PFSK-1 (cell line): ENCODE data around the gene TVP23C.

Source experiments
- FOXP2 ChIP-seq: optimal IDR thresholded peaks from 2 replicates; pipeline ENCODE3; 2011; ENCODE audit warnings: borderline replicate concordance, control low read depth, inconsistent platforms; ENCODE audit not compliant: insufficient read depth; ENCODE audit errors: extremely low read length, extremely low read depth
- POLR2AphosphoS5 ChIP-seq: IDR thresholded peaks from 2 replicates; pipeline ENCODE4 v1.6.1; 2012; ENCODE audit warnings: low read depth, mild to moderate bottlenecking, control low read depth, low read length, moderate library complexity
- SIN3A ChIP-seq: IDR thresholded peaks from 2 replicates; pipeline ENCODE4 v1.6.1; 2012; ENCODE audit warnings: mild to moderate bottlenecking, low read length, moderate library complexity, borderline replicate concordance; ENCODE audit not compliant: insufficient read depth
- TAF1 ChIP-seq: IDR thresholded peaks from 2 replicates; pipeline ENCODE4 v1.6.1; 2012; ENCODE audit warnings: low read length, control low read depth, borderline replicate concordance; ENCODE audit not compliant: insufficient read depth
- TF ChIP-seq, protein P1 (sequence below), 2 experiments: IDR thresholded peaks; 2 replicates each; pipeline versions ENCODE4 v1.6.1 to v1.8.0; 2011 to 2012; ENCODE audit warnings: low read depth in 2 of 2, low read length in 2 of 2, control low read depth in 1 of 2, inconsistent platforms in 1 of 2, mild to moderate bottlenecking in 1 of 2, moderate library complexity in 1 of 2; ENCODE audit not compliant: insufficient read depth in 1 of 2

TVP23C gene

DNA sequence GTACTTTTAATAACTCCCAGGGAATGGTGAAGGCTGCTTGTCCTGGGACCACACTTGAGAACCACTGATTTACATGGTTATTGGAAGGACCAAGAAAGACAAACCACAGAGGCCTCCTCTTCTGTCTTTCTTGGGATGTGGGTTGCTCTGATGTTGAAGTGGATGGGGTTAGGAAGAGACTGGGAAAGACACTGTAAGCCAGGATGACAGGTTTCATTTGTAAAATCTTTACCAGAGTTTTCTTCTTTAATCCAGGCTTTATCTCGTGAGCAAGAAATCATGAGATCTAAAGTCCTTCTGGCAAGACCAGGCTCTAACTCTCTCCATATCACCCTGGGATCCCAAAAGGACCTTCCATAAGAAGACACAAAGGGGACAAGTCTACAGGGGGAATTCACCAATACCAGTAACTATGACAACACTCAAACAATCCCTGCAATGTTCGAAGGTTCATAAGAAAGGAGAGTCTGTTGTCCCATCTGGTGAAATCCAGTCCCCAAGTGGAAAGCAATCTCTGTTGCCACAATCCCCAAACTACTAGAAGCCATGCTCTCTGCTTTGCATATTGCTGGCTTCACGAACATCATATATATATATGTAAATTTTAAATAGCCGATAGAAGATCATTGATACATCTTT, 51.1 kb downstream of the TVP23C start:
- TF ChIP-seq POLR2AphosphoS5 (no peak), SIN3A (no peak), TAF1 (no peak), FOXP2 (no peak)
- TF ChIP-seq, protein P1, sequence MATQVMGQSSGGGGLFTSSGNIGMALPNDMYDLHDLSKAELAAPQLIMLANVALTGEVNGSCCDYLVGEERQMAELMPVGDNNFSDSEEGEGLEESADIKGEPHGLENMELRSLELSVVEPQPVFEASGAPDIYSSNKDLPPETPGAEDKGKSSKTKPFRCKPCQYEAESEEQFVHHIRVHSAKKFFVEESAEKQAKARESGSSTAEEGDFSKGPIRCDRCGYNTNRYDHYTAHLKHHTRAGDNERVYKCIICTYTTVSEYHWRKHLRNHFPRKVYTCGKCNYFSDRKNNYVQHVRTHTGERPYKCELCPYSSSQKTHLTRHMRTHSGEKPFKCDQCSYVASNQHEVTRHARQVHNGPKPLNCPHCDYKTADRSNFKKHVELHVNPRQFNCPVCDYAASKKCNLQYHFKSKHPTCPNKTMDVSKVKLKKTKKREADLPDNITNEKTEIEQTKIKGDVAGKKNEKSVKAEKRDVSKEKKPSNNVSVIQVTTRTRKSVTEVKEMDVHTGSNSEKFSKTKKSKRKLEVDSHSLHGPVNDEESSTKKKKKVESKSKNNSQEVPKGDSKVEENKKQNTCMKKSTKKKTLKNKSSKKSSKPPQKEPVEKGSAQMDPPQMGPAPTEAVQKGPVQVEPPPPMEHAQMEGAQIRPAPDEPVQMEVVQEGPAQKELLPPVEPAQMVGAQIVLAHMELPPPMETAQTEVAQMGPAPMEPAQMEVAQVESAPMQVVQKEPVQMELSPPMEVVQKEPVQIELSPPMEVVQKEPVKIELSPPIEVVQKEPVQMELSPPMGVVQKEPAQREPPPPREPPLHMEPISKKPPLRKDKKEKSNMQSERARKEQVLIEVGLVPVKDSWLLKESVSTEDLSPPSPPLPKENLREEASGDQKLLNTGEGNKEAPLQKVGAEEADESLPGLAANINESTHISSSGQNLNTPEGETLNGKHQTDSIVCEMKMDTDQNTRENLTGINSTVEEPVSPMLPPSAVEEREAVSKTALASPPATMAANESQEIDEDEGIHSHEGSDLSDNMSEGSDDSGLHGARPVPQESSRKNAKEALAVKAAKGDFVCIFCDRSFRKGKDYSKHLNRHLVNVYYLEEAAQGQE (IDR thresholded peaks at IDR 0.05; ENCODE audit: insufficient read depth in 1 of 2, low read depth in 2 of 2, low read length in 2 of 2), result no peak

DNA sequence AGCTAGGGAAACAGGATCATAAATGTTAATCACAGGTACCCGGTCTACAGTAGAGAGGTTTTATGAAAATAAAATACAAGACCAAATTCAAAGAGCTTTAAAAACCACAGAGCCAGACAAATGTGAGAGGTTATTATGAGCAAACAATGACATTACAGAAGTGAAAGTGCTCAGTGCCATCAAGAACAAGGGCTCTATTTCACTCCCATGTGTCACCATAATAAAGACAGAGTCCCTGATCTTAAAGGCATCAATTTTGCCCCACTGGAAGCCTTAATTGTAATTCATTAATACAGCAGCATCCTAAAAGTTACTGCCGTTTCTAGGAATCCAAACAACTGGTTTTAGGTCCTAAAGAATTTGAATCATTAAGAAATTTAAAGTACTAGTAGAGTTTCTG, 52.1 kb downstream of the TVP23C start:
- TF ChIP-seq, protein P1 (IDR thresholded peaks at IDR 0.05; ENCODE audit: insufficient read depth in 1 of 2, low read depth in 2 of 2, low read length in 2 of 2), result no peak
- no peak for TF ChIP-seq POLR2AphosphoS5
- no peak for TF ChIP-seq SIN3A
- no peak for TF ChIP-seq TAF1
- no peak for TF ChIP-seq FOXP2

DNA sequence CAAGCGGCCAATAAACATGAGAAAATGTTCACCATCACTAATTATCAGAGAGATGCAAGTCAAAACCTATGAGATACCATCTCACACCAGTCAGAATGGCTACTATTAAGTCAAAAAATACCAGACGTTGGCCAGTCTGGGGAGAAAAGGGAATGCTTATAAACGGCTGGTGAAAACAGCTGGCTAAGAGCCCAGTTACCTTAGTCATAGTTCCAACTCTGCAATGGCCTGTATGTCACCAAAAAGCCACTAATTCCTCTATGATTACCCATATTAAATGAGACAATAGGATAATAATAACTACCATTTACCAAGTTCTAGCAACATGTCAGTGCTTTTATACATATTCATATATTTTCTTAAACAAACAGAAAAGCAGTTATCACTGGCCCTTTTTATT, 52.9 kb downstream of the TVP23C start:
- TF ChIP-seq, protein P1 (IDR thresholded peaks at IDR 0.05; ENCODE audit: insufficient read depth in 1 of 2, low read depth in 2 of 2, low read length in 2 of 2), result no peak
- TF ChIP-seq POLR2AphosphoS5 (no peak), TAF1 (no peak), SIN3A (no peak)

DNA sequence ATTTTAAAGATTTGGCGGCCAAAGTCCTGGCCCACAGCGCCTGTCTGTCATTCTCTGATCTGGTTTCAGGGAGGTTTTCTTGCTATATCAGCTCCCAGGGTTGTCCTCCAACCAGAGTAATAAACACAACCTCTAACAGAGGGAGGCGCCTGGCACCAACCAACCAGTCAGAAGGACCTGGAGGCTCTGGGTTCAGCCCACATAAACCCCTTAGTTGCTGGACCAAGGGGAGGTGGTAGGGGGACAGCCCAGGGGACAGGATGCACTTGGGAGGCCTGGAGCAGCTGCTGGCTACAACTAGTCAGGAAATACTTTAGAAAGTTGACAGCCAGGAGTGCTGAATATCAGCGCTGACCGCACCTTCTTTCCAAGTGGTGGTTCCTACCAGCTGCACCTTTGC, 54.2 kb downstream of the TVP23C start:
- no peak for TF ChIP-seq TAF1
- no peak for TF ChIP-seq FOXP2
- TF ChIP-seq POLR2AphosphoS5, result no peak
- TF ChIP-seq, protein P1 (IDR thresholded peaks at IDR 0.05; ENCODE audit: insufficient read depth in 1 of 2, low read depth in 2 of 2, low read length in 2 of 2), result no peak

DNA sequence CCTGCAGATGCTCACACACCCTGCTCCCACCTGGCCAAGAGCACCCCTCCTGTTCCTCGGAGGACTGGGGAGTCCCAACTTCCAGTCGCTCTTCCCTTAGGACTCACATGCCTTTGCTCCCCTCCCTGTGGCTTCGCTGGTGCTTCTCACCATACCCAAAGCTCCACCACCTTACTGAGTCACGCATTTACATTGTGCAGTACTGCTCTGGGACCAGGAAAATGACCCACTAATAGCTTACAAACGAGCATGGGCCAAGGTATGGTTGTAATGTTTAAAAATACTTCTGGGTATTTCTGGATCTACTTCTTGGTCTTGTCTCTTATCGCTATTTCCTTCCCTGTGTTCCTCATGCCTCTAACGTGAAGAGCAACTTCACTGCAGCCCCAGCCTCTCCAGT, 54.8 kb downstream of the TVP23C start:
- no peak for TF ChIP-seq SIN3A
- TF ChIP-seq FOXP2, result no peak
- TF ChIP-seq, protein P1 (IDR thresholded peaks at IDR 0.05; ENCODE audit: insufficient read depth in 1 of 2, low read depth in 2 of 2, low read length in 2 of 2), result no peak
- TF ChIP-seq POLR2AphosphoS5, result no peak
- TF ChIP-seq TAF1, result no peak
